CD4-positive, alpha-beta T cell treated with Interleukin-4 for 4 hours (primary cell): ENCODE results near the gene IL18BP.

ENCODE experiments used
- DNase-seq: peaks from one replicate; pipeline ENCODE4 v3.0.0-alpha.2; 2020

IL18BP gene

GRCh38 chr11:71998649-71999310 lies at the start of gene IL18BP:
IL18BP (plus strand) TSS chr11:71998909; CDS start chr11:71999985, 1,076 bp downstream.
- peak; percentile 46 for DNase-seq

- DNase-seq: no peak
Measured at GRCh38 chr11:71949034-71949433, 49.7 kb upstream of the IL18BP start.

DNA sequence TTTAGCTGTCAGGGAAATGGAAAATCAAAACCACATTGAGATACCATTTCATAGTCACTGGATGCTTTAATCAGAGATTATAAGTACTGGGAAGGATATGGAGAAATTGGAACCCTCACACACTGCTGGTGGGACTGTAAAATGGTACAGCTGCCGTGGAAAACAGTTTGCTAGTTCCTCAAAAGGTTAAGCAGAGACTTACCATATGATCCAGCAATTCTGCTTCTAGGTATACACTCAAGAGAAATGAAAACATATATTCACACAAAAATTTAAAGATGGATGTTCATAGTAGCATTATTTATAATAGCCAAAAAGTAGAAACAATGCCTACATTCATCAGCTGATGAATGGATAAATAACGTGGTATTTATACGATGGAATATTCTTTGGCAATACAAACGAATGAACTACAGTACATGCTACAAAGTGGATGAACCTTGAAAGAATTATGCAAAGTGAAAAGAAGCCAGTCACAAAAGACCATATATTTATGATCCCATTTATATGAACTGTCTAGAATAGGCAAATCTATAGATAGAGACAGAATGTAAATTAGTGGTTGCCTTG lies 46.9 kb upstream of the IL18BP start:
- no peak for DNase-seq

- no peak for DNase-seq
Measured at GRCh38 chr11:71955898-71956456, 42.7 kb upstream of the IL18BP start.

DNA sequence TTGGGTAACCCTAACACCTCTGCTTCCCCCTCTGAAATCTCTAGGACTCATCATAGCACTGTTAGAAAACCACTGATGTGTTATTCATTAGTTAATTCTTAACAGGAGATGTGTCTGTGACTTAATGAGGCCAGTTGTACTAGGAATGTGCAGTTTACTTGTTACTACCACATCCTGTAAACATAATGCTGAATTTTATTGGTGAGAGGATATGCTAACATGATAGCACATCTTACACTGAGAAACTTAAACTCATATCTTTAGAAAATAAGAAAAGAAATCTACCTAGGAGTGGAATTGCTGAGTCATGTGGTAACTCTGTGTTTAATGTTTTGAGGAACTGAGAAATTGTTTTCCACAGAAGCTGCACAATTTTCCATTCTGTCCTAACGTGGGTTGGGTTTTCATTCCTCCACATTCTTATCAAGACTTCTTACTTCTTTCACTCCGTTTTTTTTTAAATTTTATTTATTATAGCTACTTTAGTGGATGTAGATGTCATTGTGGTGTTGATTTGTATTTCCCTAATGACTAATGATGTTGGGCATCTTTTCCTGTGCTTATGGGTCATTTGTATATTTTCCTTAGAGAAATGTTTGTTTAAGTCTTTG lies 36.2 kb upstream of the IL18BP start:
- no peak for DNase-seq

DNA sequence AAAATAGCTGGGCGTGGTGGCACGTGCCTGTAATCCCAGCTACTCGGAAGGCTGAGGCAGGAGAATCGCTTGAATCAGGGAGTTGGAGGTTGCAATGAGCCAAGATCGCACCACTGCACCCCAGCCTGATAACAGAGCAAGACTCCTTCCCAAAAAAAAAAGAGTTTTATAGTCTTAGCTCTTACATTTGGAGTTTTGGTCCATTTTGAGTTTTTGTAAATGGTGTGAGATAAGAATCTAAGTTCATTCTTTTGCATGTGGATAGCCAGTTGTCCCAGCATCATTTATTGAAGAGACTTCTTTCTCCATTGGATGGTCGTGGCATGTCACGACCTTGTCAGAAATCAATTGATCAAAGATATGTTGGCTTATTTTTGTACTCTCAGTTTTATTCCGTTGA lies 35.2 kb upstream of the IL18BP start:
- DNase-seq: no peak

GRCh38 chr11:71964641-71965040 lies 34.1 kb upstream of the IL18BP start:
- DNase-seq: no peak

DNA sequence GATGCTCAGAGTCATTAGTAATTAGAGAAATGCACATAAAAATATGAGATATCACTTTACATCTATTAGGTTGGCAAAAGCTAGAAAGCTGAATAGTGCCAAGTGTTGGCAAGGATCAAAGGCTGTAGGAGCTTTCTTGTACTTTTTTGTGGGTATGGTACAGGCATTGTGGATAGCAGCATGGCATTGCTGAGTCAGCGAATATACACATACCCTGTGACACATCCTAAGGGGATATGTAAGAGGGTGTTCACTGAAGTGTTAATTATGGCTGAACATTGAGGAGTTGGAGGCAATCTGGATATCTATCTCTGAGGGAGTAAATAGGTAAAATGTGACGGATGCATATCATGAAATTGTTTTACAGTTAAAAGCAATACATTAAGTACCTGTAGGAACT lies 27.0 kb upstream of the IL18BP start:
- DNase-seq: no peak

DNA sequence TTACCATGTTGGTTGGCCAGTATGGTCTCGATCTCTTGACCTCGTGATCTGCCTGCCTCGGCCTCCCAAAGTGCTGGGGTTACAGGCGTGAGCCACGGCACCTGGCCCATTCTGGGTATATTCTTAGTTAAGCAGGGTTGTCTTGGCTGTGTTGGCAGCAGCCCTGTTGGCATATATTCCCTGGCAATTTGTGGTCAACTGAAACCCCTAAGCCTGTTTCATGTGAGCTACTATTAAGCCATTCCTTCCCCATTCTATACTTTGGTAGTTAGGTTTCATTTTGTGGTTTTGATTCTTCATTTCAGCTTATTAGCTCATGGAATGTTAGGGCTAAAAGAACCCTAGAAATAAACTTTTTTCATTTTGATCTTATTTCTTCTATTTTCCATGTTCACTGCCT lies 22.2 kb upstream of the IL18BP start:
- no peak for DNase-seq

DNA sequence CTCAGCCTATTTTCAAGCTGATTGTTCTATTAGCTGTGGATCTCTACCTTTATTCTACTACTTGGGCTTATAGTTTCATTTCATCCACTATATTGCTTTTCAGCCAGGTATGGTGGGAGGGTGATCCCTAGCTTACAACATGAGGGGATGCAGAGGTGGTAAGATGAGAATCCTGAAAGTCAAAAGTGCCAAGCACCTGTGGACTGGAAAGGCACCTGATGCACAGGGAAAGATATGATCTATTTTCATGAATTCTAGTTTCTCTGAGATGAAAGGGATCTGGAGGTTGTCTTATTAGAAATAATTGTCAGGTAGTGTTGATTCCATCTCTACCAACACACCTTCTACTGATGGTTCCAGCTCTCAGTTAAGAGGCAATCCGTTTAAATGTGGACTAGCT lies 21.6 kb upstream of the IL18BP start:
- no peak for DNase-seq

DNA sequence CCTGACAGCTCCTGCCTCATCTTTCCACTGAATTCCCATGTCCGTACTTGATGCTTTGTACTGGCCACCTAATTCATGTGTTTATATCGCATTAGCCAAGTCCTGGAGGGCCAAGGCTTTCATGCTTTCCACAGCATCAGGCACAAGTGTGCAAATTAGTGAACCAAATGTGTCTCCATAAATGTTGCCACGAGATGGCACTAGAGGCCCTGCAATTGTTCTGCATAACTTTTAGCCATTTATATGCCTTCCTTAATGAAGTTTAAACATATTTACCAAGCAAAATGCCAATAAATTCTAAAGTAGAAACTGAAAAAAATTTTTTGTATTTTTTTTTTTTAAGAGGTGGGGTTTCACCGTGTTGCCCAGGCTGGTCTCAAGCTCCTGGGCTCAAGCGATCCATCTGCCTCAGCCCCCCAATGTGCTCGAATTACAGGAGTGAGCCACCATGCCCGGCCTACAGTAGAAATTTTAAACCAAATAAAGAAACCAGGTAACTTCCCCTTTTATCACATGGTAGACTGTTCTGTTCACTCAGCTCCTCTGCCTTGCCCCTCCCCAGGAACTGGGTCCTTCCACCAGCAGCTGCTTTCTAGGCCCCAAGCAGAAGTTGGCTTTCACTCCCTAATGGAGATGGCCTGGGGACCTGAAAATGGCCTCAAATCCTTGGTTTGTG lies 20.8 kb upstream of the IL18BP start:
- peak; percentile 58 for DNase-seq

- DNase-seq: no peak
Measured at GRCh38 chr11:71979094-71979493, 19.6 kb upstream of the IL18BP start.

GRCh38 chr11:71979602-71980001 lies 19.1 kb upstream of the IL18BP start:
- no peak for DNase-seq

- DNase-seq: no peak
Measured at GRCh38 chr11:71986131-71986530, 12.6 kb upstream of the IL18BP start.

- DNase-seq: no peak
Measured at GRCh38 chr11:71987521-71987920, 11.2 kb upstream of the IL18BP start.

DNA sequence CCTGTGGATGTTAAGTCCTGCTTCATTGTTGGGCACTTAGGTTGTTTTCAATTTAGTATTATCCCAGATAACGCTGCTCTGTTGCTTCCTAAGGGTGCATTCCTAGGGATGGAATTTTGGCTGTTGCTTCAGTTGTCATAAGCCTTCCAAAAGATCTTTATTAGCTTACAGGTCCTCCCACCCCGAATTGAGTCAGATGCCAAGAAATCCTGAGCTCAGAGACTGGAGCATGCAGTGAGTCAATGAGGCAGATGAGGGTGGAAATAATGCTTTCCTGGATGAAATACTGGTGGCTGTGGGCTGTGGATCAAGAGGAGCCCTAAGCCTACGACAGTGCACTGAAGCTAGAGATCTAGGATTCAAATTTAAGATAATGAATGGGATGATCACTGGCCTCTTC lies 10.7 kb upstream of the IL18BP start:
- no peak for DNase-seq

DNA sequence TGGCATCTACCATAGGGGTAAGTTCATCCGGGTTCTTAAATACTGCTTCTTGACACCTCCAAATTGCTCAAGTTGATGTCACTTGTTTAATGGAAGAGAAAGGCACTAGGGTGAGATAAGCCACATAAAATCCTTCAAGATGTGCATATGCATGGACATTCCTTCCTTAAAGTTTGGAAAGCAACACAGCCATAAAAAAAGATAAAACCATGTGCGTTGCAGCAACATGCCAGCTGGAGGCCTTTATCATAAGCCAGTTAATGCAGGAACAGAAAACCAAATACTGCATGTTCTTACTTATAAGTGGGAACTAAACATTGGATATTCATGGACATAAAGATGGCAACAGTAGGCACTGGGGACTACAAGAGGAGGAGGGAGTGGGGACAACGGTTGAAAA lies 8.0 kb upstream of the IL18BP start:
- no peak for DNase-seq

DNA sequence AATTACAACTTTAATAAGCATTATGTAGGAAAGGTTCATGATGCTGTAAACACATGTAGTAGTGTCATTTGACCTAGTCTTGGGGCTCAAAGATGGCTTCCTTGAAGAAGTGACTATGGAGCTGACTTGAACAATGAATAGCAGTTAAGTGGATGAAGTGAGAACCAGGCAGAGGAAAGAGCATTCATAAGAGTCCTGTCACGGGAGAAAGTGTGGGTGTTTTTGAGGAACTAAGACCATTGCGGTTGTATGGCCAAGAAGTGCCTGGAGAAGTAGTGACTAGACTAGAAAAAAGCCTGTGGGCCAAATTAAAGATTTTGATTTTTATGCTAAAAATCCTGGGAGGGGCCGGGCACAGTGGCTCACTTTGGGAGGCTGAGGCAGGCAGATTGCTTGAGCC lies 7.2 kb upstream of the IL18BP start:
- peak; percentile 21 for DNase-seq

- no peak for DNase-seq
Measured at GRCh38 chr11:71992136-71992730, 6.5 kb upstream of the IL18BP start.

GRCh38 chr11:71994786-71995185 lies 3.9 kb upstream of the IL18BP start:
- no peak for DNase-seq

GRCh38 chr11:71995726-71996291 lies 2.9 kb upstream of the IL18BP start:
- no peak for DNase-seq

- DNase-seq: no peak
Measured at GRCh38 chr11:71996517-71996916, 2.2 kb upstream of the IL18BP start.

DNA sequence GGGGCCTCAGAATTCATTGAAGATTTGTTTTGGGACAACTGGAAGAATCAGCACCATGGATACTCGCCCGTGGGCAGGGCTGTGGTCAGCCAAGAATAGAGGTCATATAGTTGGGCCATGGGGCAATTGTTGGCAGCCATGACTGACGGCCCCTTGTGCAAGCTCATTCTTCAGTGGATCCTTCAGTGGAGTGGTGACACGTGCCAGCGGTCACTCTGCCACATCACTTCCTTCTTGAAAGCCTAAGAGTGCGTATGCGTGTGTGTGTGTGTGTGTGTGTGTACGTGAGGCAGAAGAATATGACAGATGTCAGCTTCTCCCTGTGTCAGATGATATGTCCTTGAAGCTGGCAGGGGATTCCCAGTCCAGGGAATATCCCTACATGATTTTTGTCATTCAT lies 1.8 kb upstream of the IL18BP start:
- DNase-seq: no peak
